ENCODE data around the gene CYSLTR2.

CYSLTR2 gene

GRCh38 chr13:48641404-48641803, 12.3 kb upstream of the CYSLTR2 start:
- DNase-seq (ENCODE audit: insufficient read length, low spot score) (no peak), FAIRE-seq (no peak)
- no peak for TF ChIP-seq POLR2AphosphoS5 (IDR thresholded peaks at IDR 0.05; ENCODE audit: low read depth, low read length)

DNA sequence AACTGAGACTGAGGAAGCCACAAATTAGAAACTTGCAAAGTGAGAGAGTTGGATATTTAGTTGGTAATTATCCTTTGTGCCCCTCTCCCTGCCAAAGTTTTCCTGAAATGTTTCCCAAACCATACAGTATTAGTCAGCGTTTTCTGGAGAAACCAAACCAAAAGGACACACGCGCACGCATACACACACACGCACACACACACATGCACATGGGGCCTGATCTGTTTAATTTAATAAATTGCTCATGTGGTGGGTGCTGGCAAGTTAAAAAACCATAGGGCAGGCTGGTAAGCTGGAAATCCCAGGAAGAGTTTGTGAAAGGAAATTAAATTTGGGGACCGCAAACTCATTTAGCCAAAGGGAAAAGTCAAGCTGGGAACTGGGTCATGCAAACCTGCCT, 11.7 kb upstream of the CYSLTR2 start:
- TF ChIP-seq SPI1 (IDR thresholded peaks at IDR 0.05; ENCODE audit: low read depth, low read length) (no peak), POU2F2 (IDR thresholded peaks at IDR 0.05; ENCODE audit: low read depth, low read length) (no peak), POLR2A (IDR thresholded peaks at IDR 0.05; ENCODE audit: low read depth, low read length) (no peak), TAF1 (IDR thresholded peaks at IDR 0.05; ENCODE audit: low read depth, low read length) (no peak), PAX5 (IDR thresholded peaks at IDR 0.05; ENCODE audit: insufficient read depth, low read length, severe bottlenecking) (no peak), POLR2AphosphoS5 (IDR thresholded peaks at IDR 0.05; ENCODE audit: low read depth, low read length) (no peak)
- no peak for DNase-seq (ENCODE audit: insufficient read length, low spot score)
- FAIRE-seq = no peak

GRCh38 chr13:48643159-48643558, 10.6 kb upstream of the CYSLTR2 start:
- DNase-seq (ENCODE audit: insufficient read length, low spot score) = no peak
- no peak for FAIRE-seq
- TF ChIP-seq POLR2AphosphoS5 (IDR thresholded peaks at IDR 0.05; ENCODE audit: low read depth, low read length) = no peak
- TF ChIP-seq PAX5 (IDR thresholded peaks at IDR 0.05; ENCODE audit: insufficient read depth, low read length, severe bottlenecking) = no peak
- TF ChIP-seq SPI1 (IDR thresholded peaks at IDR 0.05; ENCODE audit: low read depth, low read length) = no peak
- TF ChIP-seq POU2F2 (IDR thresholded peaks at IDR 0.05; ENCODE audit: low read depth, low read length) = no peak
- no peak for TF ChIP-seq TAF1 (IDR thresholded peaks at IDR 0.05; ENCODE audit: low read depth, low read length)
- no peak for TF ChIP-seq POLR2A (IDR thresholded peaks at IDR 0.05; ENCODE audit: low read depth, low read length)

DNA sequence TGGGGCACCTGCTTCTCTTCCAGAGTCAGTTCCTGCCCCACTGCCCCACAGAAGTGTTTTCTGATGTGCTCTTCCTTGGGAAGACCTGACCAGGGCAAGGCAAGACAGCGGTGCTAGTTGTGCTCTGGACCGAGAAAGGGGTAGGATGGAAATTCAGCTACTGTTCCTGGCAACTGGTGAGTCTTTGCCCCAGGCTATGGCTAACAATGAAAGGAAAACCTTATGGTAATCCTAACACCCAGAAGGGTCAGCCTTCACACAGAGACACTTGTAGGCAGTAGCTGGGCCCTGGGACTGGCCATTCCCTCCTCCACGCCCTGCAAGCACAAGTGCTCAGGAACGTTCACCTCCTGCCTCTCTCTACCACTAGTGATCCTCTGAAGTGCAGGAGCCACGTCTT, 9.6 kb upstream of the CYSLTR2 start:
- FAIRE-seq (no peak), DNase-seq (ENCODE audit: insufficient read length, low spot score) (no peak)
- no peak for TF ChIP-seq PAX5 (IDR thresholded peaks at IDR 0.05; ENCODE audit: insufficient read depth, low read length, severe bottlenecking)
- no peak for TF ChIP-seq POLR2A (IDR thresholded peaks at IDR 0.05; ENCODE audit: low read depth, low read length)
- TF ChIP-seq POU2F2 (IDR thresholded peaks at IDR 0.05; ENCODE audit: low read depth, low read length) = no peak
- TF ChIP-seq POLR2AphosphoS5 (IDR thresholded peaks at IDR 0.05; ENCODE audit: low read depth, low read length) = no peak
- TF ChIP-seq TAF1 (IDR thresholded peaks at IDR 0.05; ENCODE audit: low read depth, low read length) = no peak
- no peak for TF ChIP-seq SPI1 (IDR thresholded peaks at IDR 0.05; ENCODE audit: low read depth, low read length)

GRCh38 chr13:48644951-48645350, 8.8 kb upstream of the CYSLTR2 start:
- TF ChIP-seq PAX5 (IDR thresholded peaks at IDR 0.05; ENCODE audit: insufficient read depth, low read length, severe bottlenecking) (no peak), TAF1 (IDR thresholded peaks at IDR 0.05; ENCODE audit: low read depth, low read length) (no peak), SPI1 (IDR thresholded peaks at IDR 0.05; ENCODE audit: low read depth, low read length) (no peak), POU2F2 (IDR thresholded peaks at IDR 0.05; ENCODE audit: low read depth, low read length) (no peak), POLR2A (IDR thresholded peaks at IDR 0.05; ENCODE audit: low read depth, low read length) (no peak), POLR2AphosphoS5 (IDR thresholded peaks at IDR 0.05; ENCODE audit: low read depth, low read length) (no peak)
- DNase-seq (ENCODE audit: insufficient read length, low spot score) (no peak), FAIRE-seq (no peak)

DNA sequence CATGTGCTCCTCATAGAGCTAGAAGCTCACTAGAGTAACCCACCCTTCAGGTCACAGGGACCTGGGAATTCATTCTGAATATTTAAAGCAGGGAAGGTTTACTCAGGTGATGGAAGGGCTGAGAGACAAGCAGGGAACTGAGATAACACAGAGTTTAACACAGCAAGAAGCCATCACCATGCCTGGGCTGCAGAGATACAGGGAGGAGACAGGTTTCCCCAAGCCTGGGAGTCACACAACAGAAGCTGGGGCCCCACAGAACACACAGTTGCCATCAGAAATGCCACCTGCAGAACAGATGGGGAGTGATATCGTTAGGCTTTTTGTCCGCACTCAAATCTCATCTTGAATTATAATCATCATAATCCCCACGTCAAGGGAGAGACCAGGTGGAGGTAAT, 7.9 kb upstream of the CYSLTR2 start:
- TF ChIP-seq POLR2A (IDR thresholded peaks at IDR 0.05; ENCODE audit: low read depth, low read length) (no peak), SPI1 (IDR thresholded peaks at IDR 0.05; ENCODE audit: low read depth, low read length) (no peak), TAF1 (IDR thresholded peaks at IDR 0.05; ENCODE audit: low read depth, low read length) (no peak), POU2F2 (IDR thresholded peaks at IDR 0.05; ENCODE audit: low read depth, low read length) (no peak), PAX5 (IDR thresholded peaks at IDR 0.05; ENCODE audit: insufficient read depth, low read length, severe bottlenecking) (no peak), POLR2AphosphoS5 (IDR thresholded peaks at IDR 0.05; ENCODE audit: low read depth, low read length) (no peak)
- DNase-seq (ENCODE audit: insufficient read length, low spot score) = no peak
- FAIRE-seq = no peak

- TF ChIP-seq SPI1 (IDR thresholded peaks at IDR 0.05; ENCODE audit: low read depth, low read length) (no peak), POU2F2 (IDR thresholded peaks at IDR 0.05; ENCODE audit: low read depth, low read length) (no peak), PAX5 (IDR thresholded peaks at IDR 0.05; ENCODE audit: insufficient read depth, low read length, severe bottlenecking) (no peak), POLR2A (IDR thresholded peaks at IDR 0.05; ENCODE audit: low read depth, low read length) (no peak), TAF1 (IDR thresholded peaks at IDR 0.05; ENCODE audit: low read depth, low read length) (no peak), POLR2AphosphoS5 (IDR thresholded peaks at IDR 0.05; ENCODE audit: low read depth, low read length) (no peak)
- DNase-seq (ENCODE audit: insufficient read length, low spot score) (no peak), FAIRE-seq (no peak)
These were observed 6.9 kb upstream of the CYSLTR2 start for GRCh38 chr13:48646791-48647190.

DNA sequence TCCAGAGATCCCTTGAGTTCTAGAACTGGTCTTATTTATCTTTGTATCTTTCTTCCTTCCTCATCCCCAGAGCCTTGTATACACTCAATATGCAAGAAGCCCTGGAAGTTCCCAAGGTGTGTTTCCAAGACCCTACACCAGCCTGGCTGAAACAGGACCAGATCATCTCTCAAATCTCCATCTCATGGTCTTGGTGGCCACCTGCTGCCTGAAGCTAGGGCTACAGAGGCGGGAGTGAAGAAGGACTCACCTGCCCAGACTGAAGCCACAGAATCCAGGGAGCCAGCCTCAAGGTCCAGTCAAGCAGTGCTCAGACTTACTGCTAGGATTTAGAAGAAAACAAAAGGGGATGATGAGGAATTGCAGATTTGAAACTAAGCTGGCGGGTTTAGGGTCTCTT, 6.1 kb upstream of the CYSLTR2 start:
- no peak for FAIRE-seq
- TF ChIP-seq POLR2AphosphoS5 (IDR thresholded peaks at IDR 0.05; ENCODE audit: low read depth, low read length) = no peak
- TF ChIP-seq POU2F2 (IDR thresholded peaks at IDR 0.05; ENCODE audit: low read depth, low read length) = no peak
- no peak for TF ChIP-seq PAX5 (IDR thresholded peaks at IDR 0.05; ENCODE audit: insufficient read depth, low read length, severe bottlenecking)
- no peak for TF ChIP-seq POLR2A (IDR thresholded peaks at IDR 0.05; ENCODE audit: low read depth, low read length)
- no peak for TF ChIP-seq SPI1 (IDR thresholded peaks at IDR 0.05; ENCODE audit: low read depth, low read length)
- TF ChIP-seq TAF1 (IDR thresholded peaks at IDR 0.05; ENCODE audit: low read depth, low read length) = no peak
- no peak for DNase-seq (ENCODE audit: insufficient read length, low spot score)

DNA sequence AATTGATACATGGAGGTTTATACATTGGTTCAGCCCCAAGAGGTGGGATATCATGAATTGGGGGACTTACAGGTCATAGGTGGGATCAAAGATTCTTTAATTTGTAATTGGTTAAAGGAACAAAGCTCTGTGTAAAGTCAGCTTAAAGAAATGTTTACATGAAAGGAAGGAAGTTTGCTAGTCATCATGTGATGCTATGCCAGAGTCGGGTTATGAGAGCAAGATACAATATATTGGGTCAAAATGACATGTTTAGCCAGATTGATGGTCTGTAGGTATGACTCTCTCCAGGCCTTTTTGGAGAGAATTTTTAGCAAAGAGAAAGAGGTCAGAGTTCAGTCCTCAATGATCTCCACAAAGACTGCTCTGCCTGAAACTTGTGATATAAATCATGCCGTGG, 5.3 kb upstream of the CYSLTR2 start:
- no peak for TF ChIP-seq POLR2AphosphoS5 (IDR thresholded peaks at IDR 0.05; ENCODE audit: low read depth, low read length)
- no peak for TF ChIP-seq POU2F2 (IDR thresholded peaks at IDR 0.05; ENCODE audit: low read depth, low read length)
- no peak for TF ChIP-seq TAF1 (IDR thresholded peaks at IDR 0.05; ENCODE audit: low read depth, low read length)
- TF ChIP-seq PAX5 (IDR thresholded peaks at IDR 0.05; ENCODE audit: insufficient read depth, low read length, severe bottlenecking) = no peak
- TF ChIP-seq POLR2A (IDR thresholded peaks at IDR 0.05; ENCODE audit: low read depth, low read length) = no peak
- TF ChIP-seq SPI1 (IDR thresholded peaks at IDR 0.05; ENCODE audit: low read depth, low read length) = no peak
- FAIRE-seq (no peak), DNase-seq (ENCODE audit: insufficient read length, low spot score) (no peak)

- TF ChIP-seq TAF1 (IDR thresholded peaks at IDR 0.05; ENCODE audit: low read depth, low read length) = no peak
- no peak for TF ChIP-seq POU2F2 (IDR thresholded peaks at IDR 0.05; ENCODE audit: low read depth, low read length)
- no peak for TF ChIP-seq PAX5 (IDR thresholded peaks at IDR 0.05; ENCODE audit: insufficient read depth, low read length, severe bottlenecking)
- no peak for TF ChIP-seq POLR2A (IDR thresholded peaks at IDR 0.05; ENCODE audit: low read depth, low read length)
- TF ChIP-seq POLR2AphosphoS5 (IDR thresholded peaks at IDR 0.05; ENCODE audit: low read depth, low read length) = no peak
- no peak for TF ChIP-seq SPI1 (IDR thresholded peaks at IDR 0.05; ENCODE audit: low read depth, low read length)
- DNase-seq (ENCODE audit: insufficient read length, low spot score) (no peak), FAIRE-seq (no peak)
These were observed 768 bp upstream of the CYSLTR2 start for GRCh38 chr13:48652851-48653471.
